T-cell (primary cell): Measurements from ENCODE around the gene SCGN. TPM values are rescaled to one million over a fixed set of nuclear protein-coding genes. Genes with fewer than 3 reads are reported as not detected.

Experiments
- ATAC-seq, 4 experiments: fragments of 200-7000 bp in 3 of 4; fragments of 150-1000 bp in 1 of 4; cut with Tn5 transposase; replicated peaks in 1 of 4; 1 replicate in 3 of 4; 2 replicates in 1 of 4; pipeline ENCODE4 v1.10.0; 2021; ENCODE audit warnings: moderate library complexity in 3 of 4, mild to moderate bottlenecking in 2 of 4, moderate number of reproducible peaks in 1 of 4
- CTCF ChIA-PET, 2 donors: fragments of 300-600 bp; sonication (Branson Sonifier 250); formaldehyde crosslinking; loops; one replicate each; lab custom pipeline; 2022; ENCODE audit warnings: antibody characterized with exemption in 2 of 2; lab: Charles Lee
- POLR2A ChIA-PET, 2 donors: fragments of 300-600 bp; sonication (Branson Sonifier 250); formaldehyde crosslinking; loops; one replicate each; lab custom pipeline; 2022; ENCODE audit warnings: antibody characterized with exemption in 2 of 2; lab: Charles Lee
- DNase-seq, 35 experiments: peaks; one replicate each; pipeline versions ENCODE4 v3.0.0 to v3.0.0-alpha.2; 2013 to 2023
- H3K27ac ChIP-seq: one replicate; pipeline ENCODE4 v1.5.1; 2013; ENCODE audit warnings: low read length
- H3K27me3 ChIP-seq, 2 experiments: replicated peaks in 1 of 2; 1 replicate in 1 of 2; 2 replicates in 1 of 2; pipeline versions ENCODE4 v1.6.1 to v1.7.0; 2013; ENCODE audit warnings: low read length in 1 of 2, mixed read lengths in 1 of 2; ENCODE audit not compliant: control insufficient read depth in 2 of 2, insufficient read depth in 2 of 2; ENCODE audit errors: extremely low read depth in 1 of 2
- H3K36me3 ChIP-seq, 2 donors: 1 replicate in 1 of 2; 2 replicates in 1 of 2; pipeline versions ENCODE4 v1.6.1 to v1.7.0; 2013; ENCODE audit warnings: low read length in 1 of 2; ENCODE audit not compliant: control insufficient read depth in 2 of 2, insufficient read depth in 1 of 2; ENCODE audit errors: extremely low read depth in 1 of 2
- H3K4me1 ChIP-seq, 2 experiments: 1 replicate in 1 of 2; 2 replicates in 1 of 2; pipeline versions ENCODE4 v1.6.1 to v1.7.0; 2013; ENCODE audit warnings: low read length in 2 of 2, mixed read lengths in 1 of 2; ENCODE audit not compliant: insufficient read depth in 2 of 2, control insufficient read depth in 1 of 2; ENCODE audit errors: extremely low read depth in 1 of 2
- H3K4me3 ChIP-seq, 2 donors: 1 replicate in 1 of 2; 2 replicates in 1 of 2; pipeline versions ENCODE4 v1.5.1 to v1.7.0; 2013; ENCODE audit warnings: mild to moderate bottlenecking in 2 of 2, low read length in 1 of 2, moderate library complexity in 1 of 2; ENCODE audit not compliant: control insufficient read depth in 1 of 2; ENCODE audit errors: extremely low read depth in 1 of 2
- H3K9me3 ChIP-seq: 2 replicates; pipeline ENCODE4 v1.7.0; 2013
- H3K27ac Mint-ChIP-seq, 2 donors: one replicate each; pipeline ENCODE4 v1.8.0; 2020 to 2021; ENCODE audit warnings: mild to moderate bottlenecking in 2 of 2, mixed read lengths in 2 of 2
- H3K27me3 Mint-ChIP-seq, 2 donors: one replicate each; pipeline ENCODE4 v1.8.0; 2021 to 2022; ENCODE audit warnings: mixed read lengths in 2 of 2
- H3K36me3 Mint-ChIP-seq: one replicate; pipeline ENCODE4 v1.8.0; 2021; ENCODE audit warnings: mixed read lengths
- H3K4me1 Mint-ChIP-seq, 3 donors: one replicate each; pipeline ENCODE4 v1.8.0; 2020 to 2022; ENCODE audit warnings: mixed read lengths in 3 of 3, mild to moderate bottlenecking in 1 of 3
- H3K4me3 Mint-ChIP-seq, 3 donors: one replicate each; pipeline ENCODE4 v1.8.0; 2020 to 2022; ENCODE audit warnings: mild to moderate bottlenecking in 3 of 3, mixed read lengths in 3 of 3, moderate library complexity in 3 of 3
- H3K9me3 Mint-ChIP-seq, 3 donors: one replicate each; pipeline ENCODE4 v1.8.0; 2020 to 2022; ENCODE audit warnings: mixed read lengths in 3 of 3
- WGBS: methylation state at CpG from one replicate; pipeline ENCODE4 v1.1.5; 2013; ENCODE audit warnings: missing lambda C conversion rate; ENCODE audit not compliant: insufficient coverage; 5-methylcytosine and 5-hydroxymethylcytosine counted together
- total RNA-seq, 35 experiments: library from RNA in 6 of 35; stranded (reverse) in 6 of 35; fragments of 120-200 nt in 1 of 35; gene quantifications; one replicate each; pipeline versions ENCODE4 v1.2.1 to v1.2.4 and lab custom pipeline; 2013 to 2026

Gene SCGN
- total RNA-seq, 5 donors from 2014 or later (not counting 1 experiment from before 2014, with no cell fraction given), result not detected

DNA sequence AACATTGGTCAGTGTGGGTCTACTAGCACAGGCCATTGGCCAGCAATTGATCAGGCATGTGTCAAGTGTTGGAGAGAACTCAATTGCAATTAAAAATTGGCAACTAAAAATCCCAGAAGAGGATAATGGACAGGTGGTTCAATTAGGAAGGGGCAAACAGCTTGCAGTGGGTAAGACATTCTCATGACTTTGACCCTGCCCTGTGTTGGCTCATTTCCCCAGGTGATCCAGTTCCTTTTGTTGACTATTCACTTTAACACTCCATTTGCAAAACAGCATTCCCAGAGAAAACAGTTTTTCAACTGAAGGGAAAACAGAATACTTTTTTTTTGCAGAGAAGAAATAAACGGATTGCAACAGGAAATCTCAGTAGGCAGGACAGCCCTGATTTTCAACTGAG is 28.9 kb upstream of the SCGN start:
- Histone ChIP-seq H3K27ac (no peak overlapping the region), H3K9me3 (no peaks in the 10 kb centered on the region), H3K27me3 (peaks cover 0 to 6% of the 10 kb centered on the region in 2 experiments), H3K4me3 (no peak overlapping the region), H3K36me3 (no peaks in the 10 kb centered on the region), H3K4me1 (no peaks in the 10 kb centered on the region)
- Mint-ChIP-seq H3K4me1 (no peaks in the 10 kb centered on the region), H3K27me3 (peaks cover 4 to 9% of the 10 kb centered on the region in 2 donors), H3K36me3 (peaks cover 6% of the 10 kb centered on the region), H3K9me3 (no peaks in the 10 kb centered on the region), H3K4me3 (no peak overlapping the region), H3K27ac (no peak overlapping the region)
- ChIA-PET POLR2A (interaction anchor here in 1 of 2 donors (0.6 kb wide), 1 partner anchor 9 kb away, joined by 3 read pairs; no protein-coding TSS in a partner anchor), CTCF (interaction anchor here in 1 of 2 donors (0.5 kb wide), 1 partner anchor 75 kb away, joined by 4 read pairs; no protein-coding TSS in a partner anchor)
- DNase-seq, result no peak
- no peak for ATAC-seq
- 80% methylated on average over 1 of the region's 1 CpG for WGBS

DNA sequence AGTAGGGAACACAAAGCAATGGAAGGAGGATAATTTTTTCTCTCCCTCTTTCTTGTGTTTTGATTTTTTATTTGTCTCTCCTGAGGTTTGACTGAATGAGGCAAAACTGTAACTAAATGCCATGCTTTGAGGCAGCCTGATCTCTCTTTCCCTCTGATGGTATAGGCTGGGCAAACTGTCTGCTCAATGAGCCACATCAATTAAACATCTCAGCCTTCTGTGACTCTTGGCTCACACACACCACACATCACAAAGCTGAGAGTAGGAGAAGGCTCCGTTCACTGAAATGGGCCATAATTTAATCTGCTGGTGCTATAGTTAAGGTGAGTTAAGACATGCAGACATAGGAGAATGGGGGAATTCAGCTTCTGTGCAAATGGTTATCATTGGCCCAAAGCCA is 28.1 kb upstream of the SCGN start:
- H3K27me3 ChIP-seq, result peaks cover 0 to 9% of the 10 kb centered on the region in 2 experiments
- H3K36me3 ChIP-seq, result no peaks in the 10 kb centered on the region
- Mint-ChIP-seq H3K27ac (no peak overlapping the region), H3K36me3 (peaks cover 6% of the 10 kb centered on the region), H3K4me3 (no peak overlapping the region), H3K9me3 (no peaks in the 10 kb centered on the region), H3K4me1 (no peaks in the 10 kb centered on the region), H3K27me3 (peaks cover 7 to 10% of the 10 kb centered on the region in 2 donors)
- no peak for DNase-seq
- ChIA-PET CTCF (interaction anchor here in 1 of 2 donors (0.6 kb wide), 1 partner anchor 259 kb away, joined by 4 read pairs; no protein-coding TSS in a partner anchor), POLR2A (no interaction called here)
- H3K27ac ChIP-seq, result no peak overlapping the region
- H3K4me1 ChIP-seq, result no peaks in the 10 kb centered on the region
- no peaks in the 10 kb centered on the region for H3K9me3 ChIP-seq
- 33% methylated on average over 1 of the region's 1 CpG for WGBS
- ATAC-seq, result no peak
- H3K4me3 ChIP-seq, result no peak overlapping the region

DNA sequence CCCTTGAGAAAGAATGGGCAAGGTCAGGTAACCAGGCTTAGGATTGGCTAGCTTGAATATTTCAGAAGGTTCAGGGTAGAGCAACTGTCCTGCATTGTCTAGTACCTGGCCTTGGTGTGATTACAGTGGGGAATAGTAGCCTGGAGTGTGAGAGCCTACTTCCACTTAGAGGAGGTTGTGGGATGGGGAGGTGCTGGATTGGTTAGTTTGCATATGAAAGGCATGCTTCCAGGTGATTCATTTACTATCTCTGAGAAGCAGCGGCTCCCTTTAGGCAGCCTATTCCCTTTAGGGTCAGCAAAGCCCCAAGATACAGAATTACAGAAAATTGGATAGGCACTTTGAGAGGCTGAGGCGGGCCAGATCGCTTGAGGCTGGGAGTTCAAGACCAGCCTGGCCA is 25.0 kb upstream of the SCGN start:
- ChIA-PET CTCF (no interaction called here), POLR2A (no interaction called here)
- Histone ChIP-seq H3K9me3 (no peaks in the 10 kb centered on the region), H3K27ac (no peak overlapping the region), H3K36me3 (no peaks in the 10 kb centered on the region), H3K27me3 (peaks cover 0 to 17% of the 10 kb centered on the region in 2 experiments), H3K4me1 (no peaks in the 10 kb centered on the region), H3K4me3 (no peak overlapping the region)
- Mint-ChIP-seq H3K27me3 (peaks cover 21 to 32% of the 10 kb centered on the region in 2 donors), H3K9me3 (no peaks in the 10 kb centered on the region), H3K36me3 (no peaks in the 10 kb centered on the region), H3K4me3 (no peak overlapping the region), H3K27ac (no peak overlapping the region), H3K4me1 (no peaks in the 10 kb centered on the region)
- WGBS, result 72% methylated on average over 3 of the region's 3 CpGs
- DNase-seq (no peak), ATAC-seq (no peak)

DNA sequence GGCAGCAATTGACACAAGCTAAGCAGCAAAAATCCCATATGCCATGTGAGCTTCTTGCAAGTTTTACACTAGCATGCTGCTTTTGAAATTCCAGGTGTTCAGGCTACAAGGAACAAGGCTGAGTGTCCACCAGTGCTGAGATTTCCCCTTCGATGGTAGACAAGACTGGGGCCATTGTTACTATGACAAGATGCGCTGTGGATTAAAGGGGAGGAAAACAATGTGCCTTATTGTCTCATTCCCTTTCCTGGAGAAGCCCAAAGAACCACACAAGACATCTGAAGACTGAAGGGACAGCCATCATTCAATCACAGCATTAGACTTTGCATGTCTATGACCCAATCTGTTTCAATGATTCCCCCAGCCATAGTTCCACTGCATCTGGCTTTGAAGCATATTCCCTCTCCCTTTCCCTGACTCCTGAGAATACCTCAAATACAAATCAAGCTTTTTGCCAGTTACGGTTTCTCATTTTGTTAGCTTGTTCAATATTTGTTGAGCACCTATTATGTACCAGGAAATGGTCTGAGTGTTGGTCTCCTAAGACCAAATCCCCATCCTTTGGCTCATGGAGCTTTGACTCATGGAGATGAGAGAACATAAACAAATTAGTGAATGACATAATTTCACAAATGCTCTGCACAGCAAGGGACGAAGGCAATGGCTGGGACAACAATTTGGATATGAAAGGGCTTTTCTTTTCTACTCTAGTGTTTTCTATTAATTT is 23.4 kb upstream of the SCGN start:
- no peaks in the 10 kb centered on the region for H3K9me3 Mint-ChIP-seq
- no peaks in the 10 kb centered on the region for H3K9me3 ChIP-seq
- H3K27me3 Mint-ChIP-seq, result peaks cover 25 to 38% of the 10 kb centered on the region in 2 donors
- no peaks in the 10 kb centered on the region for H3K36me3 Mint-ChIP-seq
- WGBS, result 80% methylated on average over 2 of the region's 4 CpGs
- H3K4me3 ChIP-seq, result no peak overlapping the region
- H3K27ac Mint-ChIP-seq, result no peak overlapping the region
- no peak overlapping the region for H3K4me3 Mint-ChIP-seq
- H3K4me1 Mint-ChIP-seq, result no peaks in the 10 kb centered on the region
- no peaks in the 10 kb centered on the region for H3K36me3 ChIP-seq
- POLR2A ChIA-PET, result no interaction called here
- H3K27ac ChIP-seq, result no peak overlapping the region
- H3K27me3 ChIP-seq, result peaks cover 0 to 27% of the 10 kb centered on the region in 2 experiments
- no peak for ATAC-seq
- CTCF ChIA-PET, result interaction anchor here in 1 of 2 donors (0.6 kb wide), 1 partner anchor 62 kb away, joined by 3 read pairs; no protein-coding TSS in a partner anchor
- no peak for DNase-seq
- H3K4me1 ChIP-seq, result no peaks in the 10 kb centered on the region

DNA sequence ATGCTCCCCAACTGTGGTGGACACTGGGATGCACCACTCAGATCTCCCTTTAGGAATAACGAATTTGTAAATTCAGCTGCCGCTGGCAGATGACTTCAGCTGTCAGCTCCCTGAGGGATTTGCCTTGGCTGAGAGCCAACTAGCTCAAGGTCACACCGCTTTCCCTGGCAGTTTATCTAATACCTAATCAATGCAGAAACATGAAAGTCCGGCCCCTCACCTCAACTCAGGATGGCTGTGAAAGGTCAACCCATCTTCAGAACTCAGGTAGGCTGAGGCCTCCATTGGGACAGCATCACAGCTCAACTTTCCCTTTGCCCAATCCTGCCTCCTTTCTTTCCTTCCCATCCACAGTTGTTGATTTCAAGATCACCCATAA is 22.8 kb upstream of the SCGN start:
- WGBS, result 82% methylated on average over 3 of the region's 4 CpGs
- ChIA-PET POLR2A (no interaction called here), CTCF (no interaction called here)
- H3K27me3 ChIP-seq, result peaks cover 0 to 27% of the 10 kb centered on the region in 2 experiments
- no peak overlapping the region for H3K27ac ChIP-seq
- ATAC-seq, result no peak
- Mint-ChIP-seq H3K27me3 (peaks cover 28 to 42% of the 10 kb centered on the region in 2 donors), H3K27ac (no peak overlapping the region), H3K36me3 (no peaks in the 10 kb centered on the region), H3K4me3 (no peak overlapping the region), H3K4me1 (no peaks in the 10 kb centered on the region), H3K9me3 (no peaks in the 10 kb centered on the region)
- no peaks in the 10 kb centered on the region for H3K9me3 ChIP-seq
- H3K4me1 ChIP-seq, result no peaks in the 10 kb centered on the region
- H3K36me3 ChIP-seq, result no peaks in the 10 kb centered on the region
- DNase-seq, result no peak
- H3K4me3 ChIP-seq, result no peak overlapping the region

DNA sequence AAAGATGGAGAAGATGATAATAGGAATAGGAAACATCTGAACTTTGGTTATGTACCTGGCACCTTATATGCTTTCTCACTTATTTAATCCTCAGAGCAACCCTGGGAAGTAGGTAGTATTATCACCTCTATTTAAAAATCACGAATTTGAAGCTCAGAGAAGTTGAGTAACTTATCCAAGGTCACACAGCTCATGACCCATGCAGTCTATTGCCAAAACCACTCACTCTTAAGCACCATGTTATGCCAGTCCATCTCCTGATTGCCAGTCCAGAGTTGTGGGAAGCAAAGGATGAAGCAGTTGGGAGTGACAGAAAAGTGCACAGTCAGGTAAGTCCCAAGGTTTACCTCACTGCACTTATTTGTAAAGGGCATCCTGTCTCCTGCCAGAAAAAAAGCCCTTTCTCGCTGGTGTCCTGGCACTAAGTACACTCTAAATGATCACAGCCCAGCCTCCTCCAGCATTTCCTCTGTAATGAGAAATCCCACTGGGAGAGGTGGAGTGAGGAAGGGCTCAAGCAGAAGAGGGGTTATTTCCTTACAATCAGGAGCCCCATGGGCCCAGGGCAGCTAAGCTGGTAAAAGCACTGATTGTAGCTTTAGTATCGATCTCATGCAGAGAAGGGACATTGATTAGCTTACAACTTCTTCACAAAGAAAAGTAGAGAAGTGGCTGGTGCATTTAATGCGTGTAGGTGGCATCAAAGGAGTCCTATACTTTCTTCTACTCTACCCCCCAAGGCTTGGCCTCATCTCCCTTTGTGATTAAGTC is 21.3 kb upstream of the SCGN start:
- ChIA-PET CTCF (no interaction called here), POLR2A (interaction anchor here in 1 of 2 donors (0.7 kb wide), 1 partner anchor 119 kb away, joined by 3 read pairs; no protein-coding TSS in a partner anchor)
- Histone ChIP-seq H3K27me3 (peaks cover 0 to 27% of the 10 kb centered on the region in 2 experiments), H3K4me1 (no peaks in the 10 kb centered on the region), H3K4me3 (no peak overlapping the region), H3K36me3 (no peaks in the 10 kb centered on the region), H3K27ac (no peak overlapping the region), H3K9me3 (no peaks in the 10 kb centered on the region)
- ATAC-seq (no peak), DNase-seq (no peak)
- WGBS, result no CpG with 5 or more reads among the region's 4 CpGs
- no peaks in the 10 kb centered on the region for H3K36me3 Mint-ChIP-seq
- no peak overlapping the region for H3K27ac Mint-ChIP-seq
- H3K4me1 Mint-ChIP-seq, result no peaks in the 10 kb centered on the region
- H3K4me3 Mint-ChIP-seq, result no peak overlapping the region
- H3K9me3 Mint-ChIP-seq, result no peaks in the 10 kb centered on the region
- H3K27me3 Mint-ChIP-seq, result peaks cover 35 to 47% of the 10 kb centered on the region in 2 donors
